ENCODE results near the gene CORO1A.
A peak's percentile ranks its signal among the peaks of the same experiment; 100 is the strongest.
"Not testable (repeated sequence)": the region's sequence is repeated elsewhere in the genome, so short reads cannot be mapped to it uniquely, and the experiment has no call there.

The CORO1A gene

DNA sequence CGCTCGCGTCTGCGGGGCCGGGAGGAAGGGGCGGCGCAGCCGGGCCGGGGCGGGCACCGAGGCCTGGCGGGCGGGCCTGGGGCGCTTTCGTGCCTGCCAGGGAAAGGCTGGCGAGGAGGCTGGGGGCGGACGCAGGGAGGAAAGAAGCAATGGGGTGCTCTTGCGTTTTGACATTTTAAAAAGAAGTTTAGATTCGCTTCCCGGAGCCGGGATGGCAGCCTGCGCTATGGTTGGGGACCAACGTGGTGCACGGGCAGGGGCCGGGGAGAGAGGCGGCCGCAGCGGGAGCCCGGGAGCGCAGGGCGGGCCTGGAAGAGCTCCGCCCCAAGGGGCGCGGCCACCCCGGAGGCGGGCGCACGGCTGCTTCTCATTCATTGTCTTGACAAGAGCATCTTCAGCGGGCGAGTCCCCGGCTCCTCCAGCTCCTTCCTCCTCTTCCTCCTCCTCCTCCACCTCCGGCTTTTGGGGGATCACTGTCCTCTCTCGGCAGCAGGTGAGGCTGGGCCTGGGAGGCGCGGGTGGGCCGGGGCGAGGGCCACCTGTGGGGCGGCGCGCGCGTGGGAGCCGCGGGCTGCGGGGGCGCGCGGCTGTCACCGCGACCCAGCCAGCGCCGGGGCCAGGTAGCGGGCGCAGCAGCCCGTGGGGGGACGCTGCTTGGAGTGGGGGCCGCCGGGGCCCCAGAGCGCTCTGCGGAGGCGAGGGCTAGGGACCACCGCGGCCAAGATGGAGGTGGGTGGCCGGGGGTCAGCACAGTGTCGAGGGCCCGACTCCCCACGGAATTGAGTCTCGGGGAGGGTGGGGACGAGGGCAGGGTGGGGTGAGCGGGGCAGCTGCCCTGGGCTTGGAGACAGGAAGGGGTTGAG is at the start of gene CORO1A:
TSS of gene CORO1A (plus strand) at position 370 of the 863 bp plus-strand sequence. CDS start 1,608 bp downstream, outside the sequence.
- DNase-seq: peak in 55 of 58 donors; percentile 24 to 89 (median 74)

DNA sequence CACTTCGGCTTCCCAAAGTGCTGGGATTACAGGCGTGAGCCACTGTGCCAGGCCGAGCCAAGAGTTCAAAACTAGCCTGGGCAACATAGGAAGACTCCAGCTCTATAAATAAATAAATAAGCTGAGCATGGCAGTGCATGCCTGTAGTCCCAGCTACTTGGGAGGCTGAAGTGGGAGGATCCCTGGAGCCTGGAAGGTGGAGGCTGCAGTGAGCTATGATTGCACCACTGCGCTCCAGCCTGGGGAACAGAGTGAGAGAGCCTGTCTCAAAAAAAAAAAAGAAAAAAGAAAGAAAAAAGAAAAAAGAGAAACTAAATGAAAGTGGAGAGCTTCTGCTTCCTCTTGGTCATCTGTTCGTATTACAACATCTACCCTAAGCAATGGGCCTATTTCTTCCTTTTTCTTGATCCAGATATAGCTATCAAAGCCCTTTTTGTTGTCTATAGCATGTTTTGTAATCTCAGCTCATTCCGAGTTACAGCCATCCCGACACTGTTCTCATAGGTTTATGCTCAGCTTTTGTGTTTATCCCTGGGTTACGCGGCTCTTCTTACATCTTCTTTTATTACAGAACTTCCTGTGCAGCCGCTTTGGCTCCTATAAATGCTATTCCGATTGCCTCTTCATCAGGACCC is 46.3 kb upstream of the CORO1A start:
- DNase-seq: no peak

DNA sequence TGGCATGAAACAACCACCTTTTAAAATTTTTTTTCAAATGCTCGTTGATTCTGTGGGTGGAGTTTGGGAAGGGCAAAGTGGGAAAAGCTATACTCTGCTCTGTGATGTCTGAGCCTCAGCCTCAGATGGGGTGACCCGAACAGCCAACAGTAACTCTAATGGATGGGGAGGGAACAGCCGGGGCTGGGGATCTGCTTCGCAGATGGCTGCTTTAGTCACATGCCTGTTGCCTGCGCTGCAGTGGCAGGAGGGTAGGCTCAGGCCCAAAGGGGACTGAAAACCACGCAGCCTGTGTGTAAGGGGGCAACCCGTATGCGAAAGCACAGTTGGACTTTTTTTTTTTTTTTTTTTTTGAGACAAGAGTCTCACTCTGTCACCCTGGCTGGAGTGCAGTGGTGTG is 45.5 kb upstream of the CORO1A start:
- DNase-seq: peak in 1 of 58 donors; percentile 12

DNA sequence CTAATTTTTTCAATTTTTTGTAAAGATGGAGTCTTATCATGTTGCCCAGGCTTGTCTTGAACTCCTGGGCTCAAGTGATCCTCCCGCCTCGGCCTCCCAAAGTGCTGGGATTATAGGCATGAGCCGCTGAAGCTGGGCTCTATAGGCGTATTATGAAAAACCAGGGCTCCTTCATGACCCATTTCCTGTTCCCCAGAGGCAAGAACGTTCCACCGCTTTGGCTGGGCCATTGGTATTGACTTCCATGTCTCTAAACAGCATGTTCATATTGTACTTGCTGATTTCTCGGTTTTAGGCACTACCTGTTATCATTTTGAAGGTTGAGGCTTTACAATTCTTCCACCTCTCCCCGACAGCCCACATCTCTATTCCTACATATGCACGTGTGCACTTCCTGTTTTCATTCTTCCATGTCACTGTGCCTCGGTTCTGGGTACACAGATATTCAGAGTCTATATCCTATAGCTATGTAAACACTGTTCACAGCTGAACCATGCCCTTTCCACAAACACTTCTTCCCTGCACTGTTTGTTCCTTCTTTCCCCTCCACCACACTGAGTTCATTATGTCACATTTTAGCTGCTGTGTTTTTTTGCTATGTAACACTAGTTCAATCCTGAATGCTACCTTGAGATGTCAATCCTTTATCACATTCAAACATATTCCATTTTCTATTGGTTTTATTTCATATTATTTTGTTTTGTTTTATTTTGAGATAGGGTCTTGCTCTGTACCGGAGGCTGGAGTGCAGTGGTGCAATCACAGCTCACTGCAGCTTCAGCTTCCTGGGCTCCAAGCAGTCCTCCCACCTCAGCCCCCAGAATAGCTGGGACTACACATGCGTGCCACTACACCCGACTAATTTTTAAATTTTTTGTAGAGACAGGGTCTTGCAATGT is 43.6 kb upstream of the CORO1A start:
- no peak for DNase-seq

DNA sequence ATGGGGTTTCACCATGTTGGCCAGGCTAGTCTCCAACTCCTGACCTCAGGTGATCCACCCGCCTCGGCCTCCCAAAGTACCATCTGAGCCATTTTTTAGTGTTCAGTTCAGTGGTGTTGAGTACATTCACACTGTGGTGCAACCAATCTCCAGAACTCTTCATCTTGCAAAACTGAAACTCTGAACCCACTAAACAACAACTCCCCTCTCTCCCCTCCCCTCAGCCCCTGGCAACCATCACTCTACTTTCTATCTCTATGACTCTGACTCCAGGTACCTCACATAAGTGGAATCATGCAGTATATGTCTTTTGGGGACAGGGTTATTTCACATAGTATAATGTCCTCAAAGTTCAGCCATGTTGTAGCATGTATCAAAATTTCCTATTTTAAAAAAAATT is 41.7 kb upstream of the CORO1A start:
- no peak for DNase-seq

DNA sequence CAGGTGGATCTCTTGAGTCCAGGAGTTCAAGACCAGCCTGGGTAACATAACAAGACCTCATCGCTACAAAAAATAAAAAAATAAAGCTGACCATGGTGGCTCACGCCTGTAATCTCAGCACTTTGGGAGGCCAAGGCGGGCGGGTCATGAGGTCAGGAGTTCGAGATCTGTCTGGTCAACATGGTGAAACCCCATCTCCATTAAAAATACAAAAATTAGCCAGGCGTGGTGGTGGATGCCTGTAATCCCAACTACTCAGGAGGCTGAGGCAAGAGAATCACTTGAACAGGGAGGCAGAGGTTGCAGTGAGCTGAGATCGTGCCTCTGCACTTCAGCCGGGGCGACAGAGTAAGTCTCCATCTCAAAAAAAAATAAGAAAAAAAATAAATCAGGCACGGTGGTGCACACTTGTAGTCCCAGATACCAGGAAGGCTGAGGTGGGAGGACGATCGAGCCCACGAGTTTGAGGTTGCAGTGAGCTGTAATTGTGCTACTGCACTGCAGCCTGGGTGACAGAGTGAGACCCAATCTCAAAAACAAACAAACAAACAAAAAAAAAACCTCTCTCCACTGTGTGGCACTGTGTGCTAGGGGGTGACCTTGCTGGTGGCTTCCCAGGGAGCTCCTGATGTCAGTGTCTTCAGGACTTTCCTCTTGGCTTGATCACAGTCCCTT is 40.6 kb upstream of the CORO1A start:
- DNase-seq: no peak

DNA sequence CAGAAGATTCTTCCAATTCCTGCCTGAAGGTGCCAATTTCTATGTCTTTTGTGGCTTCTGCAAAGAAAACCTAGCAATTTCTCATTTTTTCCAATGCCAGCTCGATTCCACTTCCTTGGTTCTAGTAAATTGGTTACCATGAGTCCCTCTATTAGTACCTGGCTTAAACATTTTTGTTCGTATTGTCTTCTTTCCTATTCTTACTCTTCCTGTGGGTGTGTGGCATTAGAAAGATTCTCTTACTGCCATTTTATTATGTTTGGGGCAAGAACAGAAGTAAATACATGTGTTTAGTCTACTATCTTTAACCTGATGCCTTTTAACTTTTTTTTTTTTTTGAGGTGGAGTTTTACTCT is 40.1 kb upstream of the CORO1A start:
- DNase-seq: no peak

DNA sequence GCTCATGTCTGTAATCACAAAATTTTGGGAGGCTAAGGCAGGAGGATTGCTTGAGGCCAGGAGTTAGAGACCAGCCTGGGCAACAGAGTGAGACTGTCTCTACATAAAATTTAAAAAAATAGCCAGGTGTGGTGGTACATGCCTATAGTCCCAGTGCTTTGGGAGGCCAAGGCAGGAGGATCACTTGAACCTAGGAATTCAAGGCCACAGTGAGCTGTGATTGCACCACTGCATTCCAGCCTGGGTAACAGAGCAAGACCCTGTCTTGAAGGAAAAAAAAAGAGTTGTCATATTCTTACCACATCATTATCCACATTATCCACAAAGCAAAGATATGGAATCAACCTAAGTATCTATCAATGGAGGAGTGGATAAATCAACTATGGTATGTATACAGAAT is 39.4 kb upstream of the CORO1A start:
- no peak for DNase-seq

DNA sequence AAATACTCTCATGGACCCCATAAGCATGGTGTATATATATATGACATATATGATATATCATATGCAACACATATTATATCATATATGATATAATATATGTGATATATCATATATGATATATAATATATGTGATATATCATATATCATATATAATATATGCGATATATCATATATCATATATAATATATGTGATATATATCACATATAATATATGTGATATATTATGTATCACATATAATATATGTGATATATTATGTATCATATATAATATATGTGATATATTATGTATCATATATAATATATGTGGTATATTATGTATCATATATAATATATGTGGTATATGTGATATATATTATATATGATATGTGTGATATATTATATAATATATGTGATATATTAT is 38.5 kb upstream of the CORO1A start:
- no peak for DNase-seq

DNA sequence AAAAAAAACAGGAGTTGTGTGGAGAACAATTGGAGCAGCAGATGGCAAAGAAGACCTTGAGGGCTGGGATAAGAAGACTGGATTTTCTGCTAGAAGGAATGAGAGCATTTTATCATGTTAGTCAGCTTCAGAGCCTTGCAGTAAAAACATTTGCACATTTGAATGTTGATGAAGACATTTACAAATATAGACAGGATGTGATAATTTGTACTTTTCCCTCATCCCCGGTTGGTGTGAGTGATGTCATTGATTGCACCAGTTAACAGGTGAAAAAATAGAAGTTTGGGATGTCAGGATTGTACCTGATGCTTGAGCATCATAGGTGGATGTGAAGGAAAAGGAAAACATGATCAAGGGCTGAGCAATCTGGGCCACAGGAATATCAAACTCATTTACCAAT is 37.7 kb upstream of the CORO1A start:
- DNase-seq: peak in 1 of 58 donors; percentile 4

DNA sequence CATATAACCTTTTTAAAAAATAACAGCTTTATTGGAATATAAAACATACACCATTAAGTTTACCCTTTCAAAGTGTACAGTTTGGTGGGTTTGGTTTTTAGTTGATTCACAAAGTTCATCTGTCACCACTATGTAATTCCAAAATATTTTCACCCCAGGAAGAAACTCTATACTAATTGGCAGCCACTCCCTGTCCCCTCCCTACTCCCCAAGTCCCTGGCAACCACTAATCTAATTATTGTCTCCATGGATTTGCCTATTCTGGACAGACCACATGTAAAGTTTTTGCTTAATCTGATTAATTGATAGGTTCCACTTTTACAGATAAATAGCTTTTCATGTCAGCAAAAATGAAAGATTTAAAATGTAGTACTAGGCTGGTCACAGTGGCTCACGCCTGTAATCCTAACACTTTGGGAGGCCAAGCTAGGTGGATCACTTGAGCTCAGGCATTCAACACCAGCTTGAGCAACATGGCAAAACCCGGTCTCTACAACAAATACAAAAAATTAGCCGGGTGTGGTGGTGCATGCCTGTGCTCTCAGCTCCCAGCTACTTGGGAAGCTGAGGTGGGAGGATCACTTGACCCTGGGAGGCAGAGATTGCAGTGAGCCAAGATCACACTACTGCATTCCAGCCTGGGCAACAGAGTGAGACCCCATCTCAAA is 35.4 kb upstream of the CORO1A start:
- DNase-seq: no peak

DNA sequence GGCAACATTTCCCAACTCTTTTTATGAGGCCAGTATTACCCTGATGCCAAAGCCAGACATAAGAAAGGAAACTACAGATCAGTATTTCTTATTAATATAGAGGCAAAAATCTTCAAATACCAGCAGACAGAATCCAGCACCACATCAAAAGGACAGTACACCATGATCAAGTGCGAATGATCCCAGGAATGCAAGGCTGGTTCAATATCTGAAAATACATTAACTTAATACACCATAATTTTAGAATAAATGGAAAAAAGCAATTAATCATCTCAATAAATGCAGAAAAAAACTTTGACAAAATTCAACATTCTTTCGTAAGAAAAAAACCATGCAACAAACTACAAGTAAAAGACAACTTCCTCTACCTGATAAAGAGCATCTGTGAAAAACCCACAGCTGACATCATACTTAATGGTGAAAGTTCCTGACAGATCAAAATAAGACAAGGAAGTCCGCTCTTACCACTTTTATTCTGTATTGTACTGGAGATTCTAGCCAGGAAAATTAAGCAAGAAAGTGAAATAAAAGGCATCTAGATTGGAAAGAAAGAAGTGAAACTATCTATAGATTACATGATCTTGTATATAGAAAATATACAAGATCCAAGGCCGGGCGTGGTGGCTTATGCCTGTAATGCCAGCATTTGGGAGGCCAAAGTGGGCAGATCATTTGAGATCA is 34.0 kb upstream of the CORO1A start:
- DNase-seq: no peak

DNA sequence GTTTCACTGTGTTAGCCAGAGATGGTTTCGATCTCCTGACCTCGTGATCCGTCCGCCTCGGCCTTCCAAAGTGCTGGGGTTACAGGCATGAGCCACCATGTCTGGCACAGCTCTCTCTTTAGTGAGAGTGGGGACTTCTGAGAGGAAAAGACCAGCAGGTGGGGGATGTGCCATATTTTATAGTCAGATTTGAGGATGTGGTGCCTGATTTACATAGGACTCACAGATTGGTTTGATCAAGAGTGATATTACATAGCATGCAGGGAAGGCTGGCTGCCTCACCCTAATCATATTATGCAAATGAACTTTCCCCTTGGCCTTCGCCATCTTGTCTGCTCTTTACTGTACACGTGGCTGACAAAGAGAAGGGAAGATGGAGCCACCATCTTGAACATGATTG is 32.3 kb upstream of the CORO1A start:
- no peak for DNase-seq

DNA sequence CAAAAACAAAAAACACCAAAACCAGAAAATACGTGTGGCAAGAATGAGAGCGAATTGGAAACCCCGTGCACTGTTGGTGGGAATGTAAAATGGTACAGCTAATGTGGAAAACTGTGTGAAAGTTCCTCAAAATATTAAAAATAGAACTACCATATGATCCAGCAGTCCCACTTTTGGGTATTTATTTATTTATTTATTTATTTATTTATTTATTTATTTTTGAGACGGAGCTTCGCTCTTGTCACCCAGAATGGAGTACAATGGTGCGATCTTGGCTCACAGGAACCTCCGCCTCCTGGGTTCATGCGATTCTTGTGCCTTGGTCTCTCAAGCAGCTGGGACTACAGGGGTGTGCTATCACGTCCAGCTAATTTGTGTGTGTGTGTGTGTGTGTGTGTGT is 30.9 kb upstream of the CORO1A start:
- no peak for DNase-seq

DNA sequence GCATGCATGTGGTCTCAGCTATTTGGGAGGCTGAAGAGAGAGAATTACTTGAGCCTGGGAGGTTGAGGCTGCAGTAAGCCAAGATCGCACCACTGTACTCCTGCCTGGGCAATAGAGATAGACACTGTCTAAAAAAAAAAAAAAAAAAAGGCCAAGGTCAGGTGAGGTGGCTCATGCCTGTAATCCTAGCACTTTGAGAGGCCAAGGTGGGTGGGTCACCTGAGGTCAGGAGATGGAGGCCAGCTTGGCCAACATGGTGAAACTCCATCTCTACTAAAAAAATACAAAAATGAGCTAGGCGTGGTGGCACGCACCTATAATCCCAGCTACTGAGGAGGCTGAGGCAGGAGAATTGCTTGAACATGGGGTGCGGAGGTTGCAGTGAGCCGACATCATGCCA is 28.2 kb upstream of the CORO1A start:
- no peak for DNase-seq

DNA sequence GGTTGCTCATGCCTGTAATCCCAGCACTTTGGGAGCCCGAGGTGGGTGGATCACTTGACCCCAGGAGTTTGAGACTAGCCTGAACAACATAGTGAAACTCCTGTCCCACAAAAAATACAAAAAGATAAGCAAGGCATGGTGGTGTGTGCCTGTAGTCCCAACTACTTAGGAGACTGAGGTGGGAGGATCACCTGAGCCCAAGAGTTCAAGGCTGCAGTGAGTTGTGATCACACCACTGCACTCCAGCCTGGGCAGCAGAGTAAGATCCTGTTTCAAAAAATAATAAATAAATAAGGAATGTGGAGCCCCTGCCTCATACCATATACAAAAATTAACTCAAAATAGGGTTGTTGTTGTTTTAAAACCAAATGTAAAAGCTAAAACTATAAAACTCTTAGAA is 26.2 kb upstream of the CORO1A start:
- DNase-seq: no peak

DNA sequence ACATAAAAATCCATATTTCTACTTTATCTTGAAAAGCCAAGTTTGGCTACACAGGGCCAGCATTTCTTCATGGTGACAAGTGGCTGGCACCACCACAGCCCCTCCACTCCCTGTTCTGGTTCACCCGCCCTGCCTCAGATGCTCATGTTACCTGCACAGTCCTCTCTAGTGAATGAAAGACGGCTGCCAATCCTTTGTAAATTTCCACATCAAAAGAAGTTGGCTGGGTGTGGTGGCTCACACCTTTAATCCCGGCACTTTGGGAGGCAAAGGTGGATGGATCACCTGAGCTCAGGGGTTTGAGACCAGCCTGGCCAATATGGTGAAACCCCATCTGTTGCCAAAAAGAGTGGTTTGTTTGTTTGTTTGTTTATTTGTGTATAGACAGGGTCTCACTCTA is 19.9 kb upstream of the CORO1A start:
- no peak for DNase-seq

DNA sequence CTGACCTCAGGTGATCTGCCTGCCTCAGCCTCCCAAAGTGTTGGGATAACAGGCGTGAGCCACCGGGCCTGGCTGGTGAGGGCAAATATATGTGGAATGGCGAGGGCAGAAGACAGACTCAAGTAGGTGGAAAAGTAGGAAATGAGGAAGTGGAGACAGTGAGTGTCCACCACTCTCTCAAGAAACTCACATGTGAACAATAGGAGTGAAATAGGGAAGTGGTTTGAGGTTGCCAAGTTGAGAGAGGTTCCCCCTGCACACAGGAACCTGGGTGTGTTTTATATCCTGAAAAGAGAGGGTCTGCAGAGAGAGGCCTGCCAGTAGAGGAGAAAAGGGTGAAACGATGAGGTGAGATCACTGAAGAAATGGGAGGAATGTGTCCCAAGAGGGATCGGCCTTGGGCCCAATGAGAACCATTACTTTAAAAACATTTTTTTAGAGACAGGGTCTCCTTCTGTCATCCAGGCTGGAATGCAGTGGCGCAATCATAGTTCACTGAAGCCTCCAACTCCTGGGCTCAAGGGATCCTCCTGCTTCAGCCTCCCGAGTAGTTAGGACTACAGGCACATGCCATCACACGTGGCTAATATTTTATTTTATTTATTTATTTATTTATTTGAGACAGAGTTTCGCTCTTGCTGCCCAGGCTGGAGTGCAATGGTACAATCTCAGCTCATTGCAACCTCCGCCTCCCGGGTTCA is 17.1 kb upstream of the CORO1A start:
- DNase-seq: no peak

DNA sequence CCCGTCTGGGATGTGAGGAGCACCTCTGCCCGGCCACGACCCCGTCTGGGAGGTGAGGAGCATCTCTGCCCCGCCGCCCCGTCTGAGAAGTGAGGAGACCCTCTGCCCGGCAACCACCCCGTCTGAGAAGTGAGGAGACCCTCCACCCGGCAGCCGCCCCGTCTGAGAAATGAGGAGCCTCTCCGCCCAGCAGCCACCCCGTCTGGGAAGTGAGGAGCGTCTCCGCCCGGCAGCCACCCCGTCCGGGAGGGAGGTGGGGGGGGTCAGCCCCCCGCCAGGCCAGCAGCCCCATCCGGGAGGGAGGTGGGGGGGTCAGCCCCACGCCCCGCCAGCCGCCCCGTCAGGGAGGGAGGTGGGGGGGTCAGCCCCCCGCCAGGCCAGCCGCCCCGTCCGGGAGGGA is 14.7 kb upstream of the CORO1A start:
- not testable (repeated sequence) for DNase-seq

DNA sequence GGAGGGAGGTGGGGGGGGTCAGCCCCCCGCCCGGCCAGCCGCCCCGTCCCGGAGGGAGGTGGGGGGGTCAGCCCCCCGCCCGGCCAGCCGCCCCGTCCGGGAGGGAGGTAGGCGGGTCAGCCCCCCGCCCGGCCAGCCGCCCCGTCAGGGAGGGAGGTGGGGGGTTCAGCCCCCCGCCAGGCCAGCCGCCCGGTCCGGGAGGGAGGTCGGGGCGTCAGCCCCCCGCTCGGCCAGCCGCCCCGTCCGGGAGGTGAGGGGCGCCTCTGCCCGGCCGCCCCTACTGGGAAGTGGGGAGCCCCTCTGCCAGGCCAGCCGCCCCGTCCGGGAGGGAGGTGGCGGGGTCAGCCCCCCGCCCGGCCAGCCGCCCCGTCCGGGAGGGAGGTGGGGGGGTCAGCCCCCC is 14.0 kb upstream of the CORO1A start:
- DNase-seq: not testable (repeated sequence)
